H4 (cell line): ENCODE data around the gene CLDN11. TPM values are rescaled to one million over a fixed set of nuclear protein-coding genes. Genes with fewer than 3 reads are reported as not detected.

Experiments
- DNase-seq: peaks from one replicate; pipeline ENCODE4 v3.0.0-alpha.2; 2015; ENCODE audit warnings: low spot score
- total RNA-seq: library from RNA; depleted of rRNA; stranded (reverse); fragments of >200 nt; shearing (Covaris generic); gene quantifications from 2 replicates; pipeline ENCODE4 v1.2.3, GENCODE V29; 2014; rRNA removed

Gene CLDN11
- total RNA-seq, 1 experiment from 2014 or later = 0.06 TPM

DNA sequence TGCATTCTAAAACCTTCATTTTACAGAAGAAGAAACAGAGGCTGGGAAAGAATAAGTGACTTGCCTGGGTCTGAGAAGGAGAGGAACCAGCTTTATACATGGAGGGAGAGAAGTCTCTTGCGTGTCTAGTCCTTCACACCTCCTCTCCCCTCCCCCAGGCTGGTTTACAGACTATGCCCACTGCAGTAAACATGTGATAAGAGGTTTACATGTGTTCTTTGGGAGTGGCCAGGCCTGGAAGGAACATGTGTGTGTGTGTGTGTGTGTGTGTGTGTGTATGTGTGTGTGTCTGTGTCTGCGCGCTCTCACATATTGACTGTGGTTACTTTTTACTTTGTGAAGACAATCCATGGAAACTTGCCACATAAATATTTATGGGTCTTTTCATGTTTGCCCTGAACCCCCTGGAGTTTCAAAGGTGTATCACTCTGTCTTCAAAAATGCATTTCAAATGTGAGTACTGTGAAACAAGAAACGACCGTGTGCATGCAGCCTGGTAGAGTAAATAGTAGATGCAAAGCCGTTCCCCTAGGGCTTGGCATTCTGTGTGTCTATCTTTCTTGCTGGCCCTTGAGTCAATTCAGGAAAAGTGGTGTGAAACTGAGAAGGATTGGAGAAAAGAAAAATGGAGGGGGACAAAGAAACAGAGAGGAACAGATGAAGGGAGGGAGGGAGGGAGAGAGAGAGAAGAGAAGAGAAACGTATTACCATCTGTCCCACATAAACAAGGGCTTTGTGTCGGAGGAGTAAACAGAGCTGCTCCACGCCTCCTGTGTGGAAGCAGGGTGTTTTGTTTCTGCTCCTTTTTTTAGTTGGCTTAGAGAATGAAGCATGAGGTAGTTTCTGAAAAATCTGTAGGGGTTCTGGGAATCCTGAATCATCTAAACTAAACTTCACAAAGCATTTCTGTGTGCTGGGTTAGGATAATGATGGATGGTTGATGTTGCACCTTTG is 51.7 kb downstream of the CLDN11 start:
- peak; percentile 72 for DNase-seq

DNA sequence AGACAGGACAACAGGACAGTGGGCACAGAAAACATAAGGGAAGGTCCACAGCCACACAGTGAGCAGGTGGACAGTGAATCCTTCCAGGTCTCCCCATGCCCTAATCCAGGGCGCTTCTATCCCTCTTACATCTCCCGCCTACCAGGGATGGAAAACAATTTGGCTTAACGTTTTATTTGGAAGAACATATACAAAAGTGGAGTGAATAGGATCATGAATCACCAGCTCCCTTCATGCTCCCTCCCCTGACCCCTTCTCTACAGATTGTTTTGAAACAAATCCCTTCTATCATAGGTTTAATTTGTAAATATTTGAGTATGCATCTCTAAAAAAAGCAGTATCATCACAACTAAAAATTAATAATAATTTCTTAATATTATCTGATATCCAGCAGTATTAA is 52.5 kb downstream of the CLDN11 start:
- no peak for DNase-seq

GRCh38 chr3:170473358-170473757 is 54.7 kb downstream of the CLDN11 start:
- no peak for DNase-seq

- DNase-seq = no peak
These were observed 56.5 kb downstream of the CLDN11 start for GRCh38 chr3:170475092-170475685.

- no peak for DNase-seq
These were observed 57.6 kb downstream of the CLDN11 start for GRCh38 chr3:170476291-170476690.

- no peak for DNase-seq
These were observed 58.7 kb downstream of the CLDN11 start for GRCh38 chr3:170477395-170477794.

- no peak for DNase-seq
These were observed 61.4 kb downstream of the CLDN11 start for GRCh38 chr3:170480111-170480510.

GRCh38 chr3:170482199-170482598 is 63.5 kb downstream of the CLDN11 start:
- no peak for DNase-seq

- no peak for DNase-seq
These were observed 65.0 kb downstream of the CLDN11 start for GRCh38 chr3:170483485-170484262.

Other genes starting within 250 kb of the CLDN11 start
- gene PHC3, start 237.1 kb upstream of the CLDN11 start, total RNA-seq = 14.9 and 17.5 TPM in 2 replicates
- gene PRKCI, start 196.4 kb upstream of the CLDN11 start, total RNA-seq = 58.3 and 73.3 TPM in 2 replicates
- 36.4 and 43.0 TPM in 2 replicates for gene SKIL, start 61.2 kb upstream of the CLDN11 start, total RNA-seq
- not detected in 2 replicates for gene SLC7A14, start 167.2 kb downstream of the CLDN11 start, total RNA-seq